ENCODE measurements around the gene CTTNBP2.

CTTNBP2 gene

GRCh38 chr7:117683430-117684175, 189.6 kb downstream of the CTTNBP2 start:
- DNase-seq (ENCODE audit: low spot score) = no peak

- no peak for DNase-seq (ENCODE audit: low spot score)
Measured at GRCh38 chr7:117682681-117683385, 190.4 kb downstream of the CTTNBP2 start.

- no peak for DNase-seq (ENCODE audit: low spot score)
Measured at GRCh38 chr7:117679120-117679519, 194.1 kb downstream of the CTTNBP2 start.

- DNase-seq (ENCODE audit: low spot score) = no peak
Measured at GRCh38 chr7:117675497-117676435, 197.5 kb downstream of the CTTNBP2 start.

- DNase-seq (ENCODE audit: low spot score) = no peak
Measured at GRCh38 chr7:117674617-117675016, 198.6 kb downstream of the CTTNBP2 start.

GRCh38 chr7:117673839-117674238, 199.4 kb downstream of the CTTNBP2 start:
- DNase-seq (ENCODE audit: low spot score) = peak; percentile 46

GRCh38 chr7:117673367-117673766, 199.9 kb downstream of the CTTNBP2 start:
- DNase-seq (ENCODE audit: low spot score) = no peak

- DNase-seq (ENCODE audit: low spot score) = no peak
Measured at GRCh38 chr7:117672453-117672852, 200.8 kb downstream of the CTTNBP2 start.

- no peak for DNase-seq (ENCODE audit: low spot score)
Measured at GRCh38 chr7:117669818-117670217, 203.4 kb downstream of the CTTNBP2 start.

- DNase-seq (ENCODE audit: low spot score) = no peak
Measured at GRCh38 chr7:117667456-117667855, 205.8 kb downstream of the CTTNBP2 start.

GRCh38 chr7:117666689-117667088, 206.6 kb downstream of the CTTNBP2 start:
- no peak for DNase-seq (ENCODE audit: low spot score)

GRCh38 chr7:117666031-117666430, 207.2 kb downstream of the CTTNBP2 start:
- DNase-seq (ENCODE audit: low spot score) = peak; percentile 72

- no peak for DNase-seq (ENCODE audit: low spot score)
Measured at GRCh38 chr7:117665368-117665767, 207.9 kb downstream of the CTTNBP2 start.

- DNase-seq (ENCODE audit: low spot score) = no peak
Measured at GRCh38 chr7:117664047-117664446, 209.2 kb downstream of the CTTNBP2 start.

GRCh38 chr7:117661328-117661727, 211.9 kb downstream of the CTTNBP2 start:
- DNase-seq (ENCODE audit: low spot score) = no peak

Data from kidney capillary endothelial cell (primary cell).